GM23338 (cell line): Measurements from ENCODE around the gene KLC4.

Experiments used
- EZH2 ChIP-seq: fragments of 200-600 bp; sonication (generic); IDR thresholded peaks from one replicate; pipeline ENCODE4 v1.8.0; 2017; ENCODE audit warnings: antibody characterized with exemption, mild to moderate bottlenecking, low read depth; ENCODE audit not compliant: unreplicated experiment
- POLR2AphosphoS5 ChIP-seq: IDR thresholded peaks from 2 replicates; pipeline ENCODE4 v1.6.1; 2016; ENCODE audit warnings: antibody characterized with exemption, low read depth
- REST ChIP-seq: IDR thresholded peaks from one replicate; pipeline ENCODE4 v1.6.1; 2018; ENCODE audit warnings: antibody characterized with exemption; ENCODE audit not compliant: unreplicated experiment
- TF ChIP-seq, protein P1 (sequence below), 2 experiments: fragments of 200-600 bp in 1 of 2; sonication (generic) in 1 of 2; conservative IDR thresholded peaks; 2 replicates each; pipeline versions ENCODE4 v1.5.1 to v1.6.1; 2016 to 2017; ENCODE audit warnings: antibody characterized with exemption in 2 of 2, low read depth in 2 of 2, mild to moderate bottlenecking in 2 of 2, moderate library complexity in 1 of 2

- TF ChIP-seq, protein P1, sequence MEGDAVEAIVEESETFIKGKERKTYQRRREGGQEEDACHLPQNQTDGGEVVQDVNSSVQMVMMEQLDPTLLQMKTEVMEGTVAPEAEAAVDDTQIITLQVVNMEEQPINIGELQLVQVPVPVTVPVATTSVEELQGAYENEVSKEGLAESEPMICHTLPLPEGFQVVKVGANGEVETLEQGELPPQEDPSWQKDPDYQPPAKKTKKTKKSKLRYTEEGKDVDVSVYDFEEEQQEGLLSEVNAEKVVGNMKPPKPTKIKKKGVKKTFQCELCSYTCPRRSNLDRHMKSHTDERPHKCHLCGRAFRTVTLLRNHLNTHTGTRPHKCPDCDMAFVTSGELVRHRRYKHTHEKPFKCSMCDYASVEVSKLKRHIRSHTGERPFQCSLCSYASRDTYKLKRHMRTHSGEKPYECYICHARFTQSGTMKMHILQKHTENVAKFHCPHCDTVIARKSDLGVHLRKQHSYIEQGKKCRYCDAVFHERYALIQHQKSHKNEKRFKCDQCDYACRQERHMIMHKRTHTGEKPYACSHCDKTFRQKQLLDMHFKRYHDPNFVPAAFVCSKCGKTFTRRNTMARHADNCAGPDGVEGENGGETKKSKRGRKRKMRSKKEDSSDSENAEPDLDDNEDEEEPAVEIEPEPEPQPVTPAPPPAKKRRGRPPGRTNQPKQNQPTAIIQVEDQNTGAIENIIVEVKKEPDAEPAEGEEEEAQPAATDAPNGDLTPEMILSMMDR (conservative IDR thresholded peaks at IDR 0.05; ENCODE audit: low read depth in 2 of 2), result no peak
- TF ChIP-seq EZH2 (no peak), REST (no peak), POLR2AphosphoS5 (no peak)
Measured at GRCh38 chr6:43060755-43061633, 1.6 kb downstream of the KLC4 start.
